Hepatocyte (in vitro differentiated cells): ENCODE measurements around the gene NFATC4. TPM values are rescaled to one million over a fixed set of nuclear protein-coding genes. Genes with fewer than 3 reads are reported as not detected.

Experiments
- DNase-seq: peaks from one replicate; pipeline ENCODE4 v3.0.0-alpha.2; 2016; ENCODE audit warnings: low spot score
- H2AFZ ChIP-seq: fragments of 200-600 bp; sonication (generic); 2 replicates; pipeline ENCODE4 v1.6.0; 2016; ENCODE audit warnings: antibody characterized with exemption, mild to moderate bottlenecking
- H3K27ac ChIP-seq: fragments of 200-600 bp; sonication (generic); 2 replicates; pipeline ENCODE4 v1.5.1; 2016; ENCODE audit warnings: mild to moderate bottlenecking
- H3K27me3 ChIP-seq: fragments of 200-600 bp; sonication (generic); 2 replicates; pipeline ENCODE4 v1.6.1; 2016
- H3K36me3 ChIP-seq: fragments of 200-600 bp; sonication (generic); replicated peaks from 2 replicates; pipeline ENCODE4 v1.5.1; 2016; ENCODE audit warnings: low read depth; ENCODE audit not compliant: insufficient read depth
- H3K4me1 ChIP-seq: fragments of 200-600 bp; sonication (generic); 2 replicates; pipeline ENCODE4 v1.5.1; 2016; ENCODE audit warnings: mild to moderate bottlenecking, moderate library complexity; ENCODE audit not compliant: insufficient read depth
- H3K4me2 ChIP-seq: fragments of 200-600 bp; sonication (generic); 2 replicates; pipeline ENCODE4 v1.6.0; 2016
- H3K4me3 ChIP-seq: fragments of 200-600 bp; sonication (generic); 2 replicates; pipeline ENCODE4 v1.5.1; 2016; ENCODE audit warnings: mild to moderate bottlenecking
- H3K79me2 ChIP-seq: fragments of 200-600 bp; sonication (generic); 2 replicates; pipeline ENCODE4 v1.6.0; 2017; ENCODE audit warnings: mild to moderate bottlenecking
- H3K9me2 ChIP-seq: fragments of 200-600 bp; sonication (generic); replicated peaks from 2 replicates; pipeline ENCODE4 v1.6.0; 2017; ENCODE audit warnings: mild to moderate bottlenecking; ENCODE audit not compliant: insufficient read depth
- H3K9me3 ChIP-seq: fragments of 200-600 bp; sonication (generic); 2 replicates; pipeline ENCODE4 v1.5.1; 2016; ENCODE audit warnings: low read depth, mild to moderate bottlenecking
- H4K20me1 ChIP-seq: fragments of 200-600 bp; sonication (generic); 2 replicates; pipeline ENCODE4 v1.6.0; 2016; ENCODE audit warnings: mild to moderate bottlenecking; ENCODE audit not compliant: insufficient read depth, poor library complexity, severe bottlenecking
- CTCF ChIP-seq: fragments of 200-600 bp; sonication (generic); IDR thresholded peaks from 2 replicates; pipeline ENCODE4 v1.5.1; 2016; ENCODE audit warnings: antibody characterized with exemption, mild to moderate bottlenecking; ENCODE audit not compliant: poor library complexity
- EZH2 ChIP-seq: fragments of 200-600 bp; sonication (generic); IDR thresholded peaks from 2 replicates; pipeline ENCODE4 v1.6.1; 2016; ENCODE audit warnings: antibody characterized with exemption, mild to moderate bottlenecking, borderline replicate concordance
- EZH2phosphoT487 ChIP-seq: fragments of 200-600 bp; sonication (generic); IDR thresholded peaks from one replicate; pipeline ENCODE4 v1.6.1; 2018; ENCODE audit warnings: antibody characterized with exemption, mild to moderate bottlenecking, low read depth, moderate library complexity; ENCODE audit not compliant: unreplicated experiment, severe bottlenecking
- WGBS: methylation state at CpG from one replicate; pipeline ENCODE4 v1.1.6; 2016; ENCODE audit warnings: low lambda C conversion rate; ENCODE audit errors: missing lambda C conversion rate; 5-methylcytosine and 5-hydroxymethylcytosine counted together
- polyA plus RNA-seq: library from polyadenylated mRNA; unstranded; fragments of >200 nt; fragmentation: Nextera tagmentation; extraction: Ambion mirVana; gene quantifications from 2 replicates; pipeline ENCODE4 v1.2.1, GENCODE V29; 2016
- total RNA-seq: library from RNA; depleted of rRNA; stranded (reverse); fragments of >200 nt; gene quantifications from 2 replicates; pipeline ENCODE4 v1.2.3, GENCODE V29; 2014

The NFATC4 gene
- total and polyA plus RNA-seq, 2 experiments from 2014 or later = 37.8 to 68.8 TPM

DNA sequence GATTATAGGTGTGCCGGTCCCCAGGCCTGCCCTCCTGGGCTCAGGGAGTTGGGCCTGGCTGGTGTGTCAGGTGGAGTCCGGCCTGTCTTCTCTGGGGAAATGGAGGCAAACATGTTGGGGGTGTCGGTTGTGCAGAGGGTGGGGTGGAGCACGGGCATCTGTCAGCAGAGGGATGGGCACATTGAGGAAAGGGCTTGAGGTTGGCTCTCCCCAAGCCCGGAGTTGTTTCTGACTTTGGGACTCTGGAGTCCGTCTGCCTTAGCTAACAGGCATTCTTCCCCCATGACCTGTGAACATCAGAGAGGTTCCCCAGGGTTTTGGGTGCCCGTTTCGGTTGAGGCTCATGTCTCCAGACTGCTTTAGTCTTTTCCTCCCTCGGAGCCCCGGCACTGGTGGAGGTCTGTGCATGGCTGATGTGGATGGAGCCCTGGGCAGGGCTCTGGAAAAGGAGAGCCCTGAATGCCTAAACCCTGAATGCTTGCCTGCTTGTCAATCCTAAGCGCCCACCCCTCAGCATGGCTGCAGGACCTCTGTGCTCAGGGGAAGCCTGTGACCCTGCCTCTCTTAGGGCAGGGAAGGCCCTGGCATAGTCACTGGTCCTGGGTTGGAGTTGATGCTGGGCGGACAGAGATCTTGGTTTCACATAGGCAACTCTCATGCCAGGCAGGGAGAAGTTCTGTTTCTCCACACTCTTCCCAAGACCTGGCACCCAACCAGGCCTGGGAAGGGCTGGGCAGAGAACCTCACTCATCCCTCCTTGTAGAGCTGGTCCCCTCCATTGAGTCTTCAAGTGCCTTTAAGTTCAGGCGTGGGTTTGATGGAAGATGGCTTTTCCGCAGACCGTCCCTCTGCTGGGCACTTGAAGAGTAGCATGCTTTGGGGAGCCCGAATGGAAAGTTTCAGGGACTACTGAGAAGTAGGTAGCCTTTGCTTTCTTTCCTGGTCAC is 43.7 kb downstream of the NFATC4 start:
- peak; percentile 56 for TF ChIP-seq CTCF
- no peak for TF ChIP-seq EZH2phosphoT487
- H3K27ac ChIP-seq = no peak overlapping the region
- H3K4me1 ChIP-seq = no peaks in the 10 kb centered on the region
- peak; percentile 67 for DNase-seq
- no peaks in the 10 kb centered on the region for H4K20me1 ChIP-seq
- no peak overlapping the region for H2AFZ ChIP-seq
- H3K4me3 ChIP-seq = no peak overlapping the region
- H3K27me3 ChIP-seq = no peaks in the 10 kb centered on the region
- H3K79me2 ChIP-seq = peaks cover 7% of the 10 kb centered on the region
- H3K36me3 ChIP-seq = no peaks in the 10 kb centered on the region
- no peak overlapping the region for H3K4me2 ChIP-seq
- WGBS = 73% methylated on average over 16 of the region's 16 CpGs
- H3K9me3 ChIP-seq = no peaks in the 10 kb centered on the region
- H3K9me2 ChIP-seq = no peaks in the 10 kb centered on the region

- no peaks in the 10 kb centered on the region for H3K27me3 ChIP-seq
- H4K20me1 ChIP-seq = no peaks in the 10 kb centered on the region
- H2AFZ ChIP-seq = no peak overlapping the region
- no peaks in the 10 kb centered on the region for H3K36me3 ChIP-seq
- no peak overlapping the region for H3K4me3 ChIP-seq
- no peak overlapping the region for H3K27ac ChIP-seq
- H3K79me2 ChIP-seq = no peaks in the 10 kb centered on the region
- H3K4me1 ChIP-seq = no peaks in the 10 kb centered on the region
- TF ChIP-seq CTCF (no peak), EZH2 (no peak), EZH2phosphoT487 (no peak)
- no peaks in the 10 kb centered on the region for H3K9me3 ChIP-seq
- no peak overlapping the region for H3K4me2 ChIP-seq
- WGBS = 90% methylated on average over 1 of the region's 1 CpG
- DNase-seq = no peak
- no peaks in the 10 kb centered on the region for H3K9me2 ChIP-seq
Observed at GRCh38 chr14:24414077-24414476, 46.1 kb downstream of the NFATC4 start.

DNA sequence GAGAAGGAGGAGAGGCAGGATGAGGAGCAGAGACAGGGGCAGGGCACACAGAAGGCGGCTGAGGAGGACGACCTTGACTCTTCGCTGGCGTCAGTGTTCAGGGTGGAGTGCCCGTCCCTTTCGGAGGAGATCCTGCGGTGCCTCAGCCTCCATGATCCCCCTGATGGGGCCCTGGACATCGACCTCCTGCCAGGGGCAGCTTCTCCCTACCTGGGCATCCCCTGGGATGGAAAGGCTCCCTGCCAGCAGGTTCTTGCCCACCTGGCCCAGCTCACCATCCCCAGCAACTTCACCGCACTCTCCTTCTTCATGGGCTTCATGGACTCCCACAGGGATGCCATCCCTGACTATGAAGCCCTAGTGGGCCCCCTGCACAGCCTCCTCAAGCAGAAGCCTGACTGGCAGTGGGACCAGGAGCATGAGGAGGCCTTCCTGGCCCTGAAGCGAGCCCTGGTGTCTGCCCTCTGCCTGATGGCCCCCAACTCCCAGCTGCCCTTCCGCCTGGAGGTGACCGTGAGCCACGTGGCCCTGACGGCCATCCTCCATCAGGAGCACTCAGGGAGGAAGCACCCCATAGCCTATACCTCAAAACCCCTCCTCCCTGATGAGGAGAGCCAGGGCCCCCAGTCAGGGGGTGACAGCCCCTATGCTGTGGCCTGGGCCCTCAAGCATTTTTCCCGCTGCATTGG is 46.9 kb downstream of the NFATC4 start:
- H3K4me3 ChIP-seq = no peak overlapping the region
- TF ChIP-seq EZH2 (no peak), EZH2phosphoT487 (no peak), CTCF (no peak)
- no peaks in the 10 kb centered on the region for H3K36me3 ChIP-seq
- no peaks in the 10 kb centered on the region for H3K9me3 ChIP-seq
- WGBS = 96% methylated on average over 15 of the region's 15 CpGs
- H3K79me2 ChIP-seq = no peaks in the 10 kb centered on the region
- no peak overlapping the region for H3K27ac ChIP-seq
- no peaks in the 10 kb centered on the region for H3K27me3 ChIP-seq
- no peaks in the 10 kb centered on the region for H3K4me1 ChIP-seq
- H4K20me1 ChIP-seq = no peaks in the 10 kb centered on the region
- H3K4me2 ChIP-seq = no peak overlapping the region
- no peaks in the 10 kb centered on the region for H3K9me2 ChIP-seq
- H2AFZ ChIP-seq = no peak overlapping the region
- DNase-seq = no peak
